ENCODE measurements around the gene MTUS2. TPM values are rescaled to one million over a fixed set of nuclear protein-coding genes. Genes with fewer than 3 reads are reported as not detected.

Gene MTUS2
- total RNA-seq, 1 experiment from 2014 or later, result 0.35 TPM

GRCh38 chr13:28890712-28891111 is 70.6 kb downstream of the MTUS2 start:
- no peak overlapping the region for H2BK12ac ChIP-seq (ENCODE audit: insufficient read length, low read depth, low read length)
- H3K9ac ChIP-seq (ENCODE audit: extremely low read depth, insufficient read length, low read length), result no peak overlapping the region
- Mint-ChIP-seq H3K9me3 (no peaks in the 10 kb centered on the region), H3K36me3 (ENCODE audit: insufficient read depth in 1 of 3, low read depth in 3 of 3) (no peaks in the 10 kb centered on the region; a peak in 1 of 7 replicates), H3K4me3 (no peak overlapping the region), H3K27me3 (ENCODE audit: low read depth) (peaks cover 6% of the 10 kb centered on the region), H3K4me1 (peaks cover 4 to 10% of the 10 kb centered on the region in 2 experiments; a peak in 3 of 4 replicates), H3K27ac (no peak overlapping the region)
- H3K4me2 ChIP-seq (ENCODE audit: insufficient read depth, insufficient read length, low read length), result no peak overlapping the region
- H3T11ph ChIP-seq (ENCODE audit: low read length), result no peak overlapping the region
- no peak overlapping the region for H3K23ac ChIP-seq (ENCODE audit: insufficient read length, low read depth, low read length)
- H3K4ac ChIP-seq (ENCODE audit: low read depth, low read length), result no peak overlapping the region
- no peaks in the 10 kb centered on the region for H3K23me2 ChIP-seq (ENCODE audit: insufficient read length, low read depth, low read length, poor library complexity, severe bottlenecking)
- no peak overlapping the region for H2BK20ac ChIP-seq (ENCODE audit: low read depth, low read length, poor library complexity, severe bottlenecking)
- H2BK120ac ChIP-seq (ENCODE audit: low read depth, low read length, poor library complexity, severe bottlenecking), result no peak overlapping the region
- H2AK5ac ChIP-seq (ENCODE audit: insufficient read length, low read length), result no peak overlapping the region
- H4K20me1 ChIP-seq (ENCODE audit: control insufficient read depth, insufficient read depth, insufficient read length), result no peaks in the 10 kb centered on the region
- H2BK5ac ChIP-seq (ENCODE audit: insufficient read length, low read length), result no peak overlapping the region
- H3K9me3 ChIP-seq (ENCODE audit: control insufficient read depth, low read depth, low read length), result no peaks in the 10 kb centered on the region
- TF ChIP-seq CTCF (conservative IDR thresholded peaks at IDR 0.05), result no peak
- H3K4me1 ChIP-seq (ENCODE audit: insufficient read depth, low read length), result no peaks in the 10 kb centered on the region
- no peak overlapping the region for H3K27ac ChIP-seq (ENCODE audit: insufficient read length, low read depth, low read length)
- H3K79me2 ChIP-seq (ENCODE audit: insufficient read depth, low read length), result no peaks in the 10 kb centered on the region
- no peaks in the 10 kb centered on the region for H3K79me1 ChIP-seq (ENCODE audit: insufficient read depth, low read depth, low read length, poor library complexity, severe bottlenecking)
- H3K18ac ChIP-seq (ENCODE audit: insufficient read length, low read depth, low read length), result no peak overlapping the region
- no peak overlapping the region for H3K56ac ChIP-seq (ENCODE audit: insufficient read length, low read depth, low read length)
- WGBS (ENCODE audit: extremely low coverage, insufficient read length, low lambda C conversion rate), result no CpG with 5 or more reads among the region's 3 CpGs
- no peak overlapping the region for H4K91ac ChIP-seq (ENCODE audit: insufficient read length, low read depth, low read length)
- H2BK15ac ChIP-seq (ENCODE audit: low read depth, low read length), result no peak overlapping the region
- H4K8ac ChIP-seq (replicated peaks; ENCODE audit: insufficient read length, low read depth, low read length), result no peak overlapping the region
- no peak overlapping the region for H2AFZ ChIP-seq (ENCODE audit: low read length)
- no peak overlapping the region for H4K5ac ChIP-seq (ENCODE audit: insufficient read length, low read depth, low read length)
- H3K27me3 ChIP-seq (ENCODE audit: insufficient read depth, low read length), result no peaks in the 10 kb centered on the region
- no peak overlapping the region for H3K14ac ChIP-seq (ENCODE audit: insufficient read depth, low read length)
- DNase-seq, result no peak

Measured in H9 (cell line).